ENCODE measurements around the gene BBS1.
A peak's percentile ranks its signal among the peaks of the same experiment; 100 is the strongest.
"Not testable (repeated sequence)": the region's sequence is repeated elsewhere in the genome, so short reads cannot be mapped to it uniquely, and the experiment has no call there.

Gene BBS1

GRCh38 chr11:66581261-66581660 lies 70.8 kb downstream of the BBS1 start (continued):
- no peak for TF ChIP-seq TSHZ1 (tag by site-specific recombination; IDR thresholded peaks at IDR 0.05; ENCODE audit: borderline replicate concordance)
- no peak for TF ChIP-seq ZNF629 (tag by site-specific recombination; IDR thresholded peaks at IDR 0.05)

- H3K9me3 ChIP-seq (ENCODE audit: control insufficient read depth, insufficient read depth, low read depth, low read length); CTCF ChIA-PET; H3K4me1 ChIP-seq (ENCODE audit: control insufficient read depth, insufficient read depth, low read length); H3K27ac ChIP-seq (ENCODE audit: extremely low read depth, low read depth, low read length); H3K36me3 ChIP-seq (ENCODE audit: control insufficient read depth in 2 of 2, insufficient read depth in 1 of 2, low read length in 2 of 2); H3K4me3 ChIP-seq (ENCODE audit: low read depth, low read length): not testable (repeated sequence)
- peak; percentile 68 for TF ChIP-seq SETDB1 (IDR thresholded peaks at IDR 0.05; ENCODE audit: insufficient read length, low read length)
- POLR2A ChIA-PET: interaction anchor here (0.8 kb wide), 1 partner anchor 95 kb away, joined by 8 read pairs; the partner anchor contains the start of gene RBM4B
These were observed 72.2 kb downstream of the BBS1 start for GRCh38 chr11:66582565-66583147.

All from HEK293 (cell line).